ENCODE measurements around the gene TSPAN11. TPM values are rescaled to one million over a fixed set of nuclear protein-coding genes. Genes with fewer than 3 reads are reported as not detected.

The TSPAN11 gene
- total RNA-seq, 4 donors from 2014 or later, result 1.5 to 3.0 (median 2.9) TPM

DNA sequence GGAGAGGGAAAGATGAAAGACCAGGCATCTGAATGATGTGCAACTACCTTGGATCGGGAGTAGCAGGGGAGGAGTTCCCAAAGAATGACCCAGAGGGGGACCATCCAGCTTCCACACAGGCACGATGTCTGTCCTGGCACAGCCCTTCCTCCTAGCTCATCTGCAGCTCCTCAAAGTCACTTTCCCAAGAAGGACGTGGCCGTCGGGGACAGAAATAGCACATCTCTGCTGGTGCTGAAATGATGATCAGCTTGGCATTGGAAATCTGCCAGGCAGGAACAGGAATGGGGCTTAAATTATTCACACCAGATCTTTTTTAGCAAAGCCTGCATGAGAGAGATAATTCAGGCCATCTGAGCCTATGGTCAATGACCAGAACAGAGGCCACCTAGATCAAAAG is 41.7 kb downstream of the TSPAN11 start:
- H3K36me3 ChIP-seq, result no peaks in the 10 kb centered on the region
- no peak overlapping the region for H3K4me3 ChIP-seq
- TF ChIP-seq EP300 (IDR thresholded peaks at IDR 0.05; ENCODE audit: low read depth) (no peak), POLR2A (IDR thresholded peaks at IDR 0.05) (no peak), CTCF (IDR thresholded peaks at IDR 0.05) (no peak), POLR2AphosphoS5 (IDR thresholded peaks at IDR 0.05) (no peak)
- no peaks in the 10 kb centered on the region for H3K9me3 ChIP-seq
- H3K4me1 ChIP-seq, result peaks cover 0 to 7% (median 2%) of the 10 kb centered on the region in 4 donors
- in situ Hi-C loops (cut with MboI; ENCODE audit: low pct_ligation_motif_present in 1 of 4, low pct_unique_long_range_greater_than_20kb in 1 of 4, low sequenced_read_pairs in 3 of 4) (loop anchor here in 1 of 4 donors (25.0 kb wide), 1 partner anchor 106 kb away; no protein-coding TSS in a partner anchor), intact Hi-C loops (cut with DNase I; ENCODE audit: low total_unique reads) (no loop called here)
- no peak overlapping the region for H3K27ac ChIP-seq
- no peaks in the 10 kb centered on the region for H3K27me3 ChIP-seq
- WGBS, 2 donors (ENCODE audit: low coverage in 1 of 2), result 77 to 79% methylated on average over 2 to 5 of the region's 5 CpGs
- DNase-seq, result no peak

- no peak overlapping the region for H3K27ac ChIP-seq
- no peaks in the 10 kb centered on the region for H3K9me3 ChIP-seq
- DNase-seq, result no peak
- intact Hi-C loops (cut with DNase I; ENCODE audit: low total_unique reads), result no loop called here
- WGBS, 2 donors (ENCODE audit: low coverage in 1 of 2), result 72% methylated on average over 3 of the region's 3 CpGs; no CpG with 5 or more reads in 1 of the 2 donors
- in situ Hi-C loops (cut with MboI; ENCODE audit: low pct_ligation_motif_present in 1 of 4, low pct_unique_long_range_greater_than_20kb in 1 of 4, low sequenced_read_pairs in 3 of 4), result loop anchor here in 1 of 4 donors (25.0 kb wide), 1 partner anchor 107 kb away; no protein-coding TSS in a partner anchor
- H3K4me1 ChIP-seq, result peaks cover 0 to 7% (median 2%) of the 10 kb centered on the region in 4 donors
- H3K4me3 ChIP-seq, result no peak overlapping the region
- no peaks in the 10 kb centered on the region for H3K27me3 ChIP-seq
- H3K36me3 ChIP-seq, result no peaks in the 10 kb centered on the region
- no peak for TF ChIP-seq POLR2AphosphoS5 (IDR thresholded peaks at IDR 0.05)
- no peak for TF ChIP-seq CTCF (IDR thresholded peaks at IDR 0.05)
- TF ChIP-seq POLR2A (IDR thresholded peaks at IDR 0.05), result no peak
- TF ChIP-seq EP300 (IDR thresholded peaks at IDR 0.05; ENCODE audit: low read depth), result no peak
Measured at GRCh38 chr12:30969006-30969405, 42.5 kb downstream of the TSPAN11 start.

- no peaks in the 10 kb centered on the region for H3K9me3 ChIP-seq
- no peak overlapping the region for H3K27ac ChIP-seq
- no peaks in the 10 kb centered on the region for H3K27me3 ChIP-seq
- in situ Hi-C loops (cut with MboI; ENCODE audit: low pct_ligation_motif_present in 1 of 4, low pct_unique_long_range_greater_than_20kb in 1 of 4, low sequenced_read_pairs in 3 of 4), result loop anchor here in 1 of 4 donors (25.0 kb wide), 1 partner anchor 108 kb away; no protein-coding TSS in a partner anchor
- no peak overlapping the region for H3K4me3 ChIP-seq
- WGBS, 2 donors (ENCODE audit: low coverage in 1 of 2), result 77 to 80% methylated on average over 3 to 5 of the region's 5 CpGs
- H3K4me1 ChIP-seq, result peaks cover 0 to 7% (median 2%) of the 10 kb centered on the region in 4 donors
- intact Hi-C loops (cut with DNase I; ENCODE audit: low total_unique reads), result no loop called here
- DNase-seq, result no peak
- no peaks in the 10 kb centered on the region for H3K36me3 ChIP-seq
- TF ChIP-seq EP300 (IDR thresholded peaks at IDR 0.05; ENCODE audit: low read depth) (no peak), POLR2A (IDR thresholded peaks at IDR 0.05) (no peak), CTCF (IDR thresholded peaks at IDR 0.05) (no peak), POLR2AphosphoS5 (IDR thresholded peaks at IDR 0.05) (no peak)
Measured at GRCh38 chr12:30969606-30970395, 43.3 kb downstream of the TSPAN11 start.

- intact Hi-C loops (cut with DNase I; ENCODE audit: low total_unique reads), result no loop called here
- H3K36me3 ChIP-seq, result no peaks in the 10 kb centered on the region
Measured at GRCh38 chr12:30970559-30971197, 44.1 kb downstream of the TSPAN11 start.

More at GRCh38 chr12:30970559-30971197, 44.1 kb downstream of the TSPAN11 start:
- H3K27ac ChIP-seq, result no peak overlapping the region
- peaks cover 0 to 7% (median 2%) of the 10 kb centered on the region in 4 donors for H3K4me1 ChIP-seq
- WGBS, 2 donors (ENCODE audit: low coverage in 1 of 2), result 28 to 83% methylated on average over 1 to 7 of the region's 7 CpGs
- H3K27me3 ChIP-seq, result no peaks in the 10 kb centered on the region
- H3K9me3 ChIP-seq, result no peaks in the 10 kb centered on the region
- H3K4me3 ChIP-seq, result no peak overlapping the region
- no peak for DNase-seq
- in situ Hi-C loops (cut with MboI; ENCODE audit: low pct_ligation_motif_present in 1 of 4, low pct_unique_long_range_greater_than_20kb in 1 of 4, low sequenced_read_pairs in 3 of 4), result loop anchor here in 1 of 4 donors (25.0 kb wide), 1 partner anchor 108 kb away; no protein-coding TSS in a partner anchor
- no peak for TF ChIP-seq POLR2A (IDR thresholded peaks at IDR 0.05)
- no peak for TF ChIP-seq CTCF (IDR thresholded peaks at IDR 0.05)
- no peak for TF ChIP-seq POLR2AphosphoS5 (IDR thresholded peaks at IDR 0.05)
- TF ChIP-seq EP300 (IDR thresholded peaks at IDR 0.05; ENCODE audit: low read depth), result no peak
